ENCODE results near the gene PELI2.

DNA sequence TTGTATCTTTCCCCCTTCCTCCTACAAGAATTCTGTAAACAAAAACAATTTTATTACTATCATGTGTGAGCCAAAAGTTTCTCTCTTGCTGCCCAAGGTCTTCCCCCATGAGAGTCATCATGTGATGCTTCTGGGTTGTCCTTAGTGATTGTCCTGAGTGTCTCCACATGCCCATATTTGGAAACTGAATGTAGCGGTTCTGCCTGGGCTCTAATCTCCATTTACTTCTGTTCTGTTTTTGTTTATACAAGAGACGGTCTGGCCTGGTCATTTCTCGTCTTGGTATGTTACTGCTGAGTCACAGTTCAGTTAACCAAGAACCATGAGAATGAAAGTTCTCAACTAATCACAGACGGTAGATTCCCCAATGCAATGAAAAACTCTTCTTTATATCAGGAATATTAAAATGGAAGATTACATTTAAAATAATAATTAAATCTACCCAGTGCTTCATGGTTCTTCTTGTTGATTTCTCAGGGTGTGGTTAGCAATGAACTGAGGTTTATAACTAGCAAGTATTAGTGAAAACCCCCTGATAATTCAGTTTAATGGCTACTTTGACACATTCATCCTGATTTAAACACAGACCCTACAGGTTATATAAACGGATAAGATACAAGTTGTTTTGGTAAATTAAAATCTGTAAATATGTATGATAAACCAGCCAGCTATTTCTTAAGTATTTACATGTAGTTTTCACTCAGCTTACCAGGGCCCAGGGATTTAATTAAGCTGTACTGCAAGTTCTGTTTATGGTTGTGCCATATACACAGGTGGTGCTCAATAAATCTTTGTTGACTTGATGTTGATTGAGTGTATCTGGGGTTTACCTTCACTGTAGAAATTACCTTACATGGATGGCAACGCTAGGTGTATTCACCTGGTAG is 81.1 kb downstream of the PELI2 start:
- TF ChIP-seq, protein P1, sequence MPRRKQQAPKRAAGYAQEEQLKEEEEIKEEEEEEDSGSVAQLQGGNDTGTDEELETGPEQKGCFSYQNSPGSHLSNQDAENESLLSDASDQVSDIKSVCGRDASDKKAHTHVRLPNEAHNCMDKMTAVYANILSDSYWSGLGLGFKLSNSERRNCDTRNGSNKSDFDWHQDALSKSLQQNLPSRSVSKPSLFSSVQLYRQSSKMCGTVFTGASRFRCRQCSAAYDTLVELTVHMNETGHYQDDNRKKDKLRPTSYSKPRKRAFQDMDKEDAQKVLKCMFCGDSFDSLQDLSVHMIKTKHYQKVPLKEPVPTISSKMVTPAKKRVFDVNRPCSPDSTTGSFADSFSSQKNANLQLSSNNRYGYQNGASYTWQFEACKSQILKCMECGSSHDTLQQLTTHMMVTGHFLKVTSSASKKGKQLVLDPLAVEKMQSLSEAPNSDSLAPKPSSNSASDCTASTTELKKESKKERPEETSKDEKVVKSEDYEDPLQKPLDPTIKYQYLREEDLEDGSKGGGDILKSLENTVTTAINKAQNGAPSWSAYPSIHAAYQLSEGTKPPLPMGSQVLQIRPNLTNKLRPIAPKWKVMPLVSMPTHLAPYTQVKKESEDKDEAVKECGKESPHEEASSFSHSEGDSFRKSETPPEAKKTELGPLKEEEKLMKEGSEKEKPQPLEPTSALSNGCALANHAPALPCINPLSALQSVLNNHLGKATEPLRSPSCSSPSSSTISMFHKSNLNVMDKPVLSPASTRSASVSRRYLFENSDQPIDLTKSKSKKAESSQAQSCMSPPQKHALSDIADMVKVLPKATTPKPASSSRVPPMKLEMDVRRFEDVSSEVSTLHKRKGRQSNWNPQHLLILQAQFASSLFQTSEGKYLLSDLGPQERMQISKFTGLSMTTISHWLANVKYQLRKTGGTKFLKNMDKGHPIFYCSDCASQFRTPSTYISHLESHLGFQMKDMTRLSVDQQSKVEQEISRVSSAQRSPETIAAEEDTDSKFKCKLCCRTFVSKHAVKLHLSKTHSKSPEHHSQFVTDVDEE (CRISPR knock-in tag; IDR thresholded peaks at IDR 0.05), result no peak
- TF ChIP-seq ZC3H10 (CRISPR knock-in tag; IDR thresholded peaks at IDR 0.05) (no peak), ZFP30 (CRISPR knock-in tag; IDR thresholded peaks at IDR 0.05) (no peak), CREB5 (CRISPR knock-in tag; IDR thresholded peaks at IDR 0.05; ENCODE audit: low read depth) (no peak), ISL1 (CRISPR knock-in tag; IDR thresholded peaks at IDR 0.05) (no peak), CSRNP3 (CRISPR knock-in tag; IDR thresholded peaks at IDR 0.05) (no peak)
- TF ChIP-seq, protein P2, sequence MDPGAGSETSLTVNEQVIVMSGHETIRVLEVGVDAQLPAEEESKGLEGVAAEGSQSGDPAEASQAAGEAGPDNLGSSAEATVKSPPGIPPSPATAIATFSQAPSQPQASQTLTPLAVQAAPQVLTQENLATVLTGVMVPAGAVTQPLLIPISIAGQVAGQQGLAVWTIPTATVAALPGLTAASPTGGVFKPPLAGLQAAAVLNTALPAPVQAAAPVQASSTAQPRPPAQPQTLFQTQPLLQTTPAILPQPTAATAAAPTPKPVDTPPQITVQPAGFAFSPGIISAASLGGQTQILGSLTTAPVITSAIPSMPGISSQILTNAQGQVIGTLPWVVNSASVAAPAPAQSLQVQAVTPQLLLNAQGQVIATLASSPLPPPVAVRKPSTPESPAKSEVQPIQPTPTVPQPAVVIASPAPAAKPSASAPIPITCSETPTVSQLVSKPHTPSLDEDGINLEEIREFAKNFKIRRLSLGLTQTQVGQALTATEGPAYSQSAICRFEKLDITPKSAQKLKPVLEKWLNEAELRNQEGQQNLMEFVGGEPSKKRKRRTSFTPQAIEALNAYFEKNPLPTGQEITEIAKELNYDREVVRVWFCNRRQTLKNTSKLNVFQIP (CRISPR knock-in tag; IDR thresholded peaks at IDR 0.05; ENCODE audit: borderline replicate concordance, low read depth), result no peak

Data from SK-N-SH treated with all-trans-retinoic acid at 6 μM for 48 hours (cell line).